SK-N-SH (cell line): ENCODE data around the gene BCL11B. TPM values are rescaled to one million over a fixed set of nuclear protein-coding genes. Genes with fewer than 3 reads are reported as not detected.

Source experiments
- CTCF ChIA-PET: fragments of 300-600, 350-600 bp; formaldehyde crosslinking; extraction: SDS; loops from one replicate; lab custom pipeline; 2021; lab: Yijun Ruan, JAX
- POLR2A ChIA-PET: fragments of 350-600 bp; sonication (Branson Sonifier 250); formaldehyde crosslinking; extraction: SDS; loops from one replicate; lab custom pipeline; 2020; ENCODE audit warnings: antibody characterized with exemption, inconsistent platforms; lab: Yijun Ruan, JAX
- DNase-seq: peaks from one replicate; pipeline ENCODE4 v3.0.0; 2012
- H2AFZ ChIP-seq: fragments of 200-600 bp; sonication (generic); 2 replicates; pipeline ENCODE4 v1.8.1; 2016; ENCODE audit warnings: antibody characterized with exemption, mild to moderate bottlenecking, low read depth
- H3F3A ChIP-seq: fragments of 200-600 bp; sonication (generic); replicated peaks from 2 replicates; pipeline ENCODE3; 2016; ENCODE audit warnings: antibody characterized with exemption, mild to moderate bottlenecking; ENCODE audit not compliant: insufficient read depth
- H3K27ac ChIP-seq, 2 experiments: fragments of 200-500 bp in 1 of 2; fragments of 200-600 bp in 1 of 2; sonication (Bioruptor generic) in 1 of 2; sonication (generic), shearing (Covaris generic) in 1 of 2; 2 replicates each; pipeline versions ENCODE4 v1.5.1 to v1.6.1; 2014 to 2016; ENCODE audit warnings: low read depth in 2 of 2, inconsistent platforms in 1 of 2, low read length in 1 of 2, mild to moderate bottlenecking in 1 of 2, mixed read lengths in 1 of 2
- H3K27me3 ChIP-seq: fragments of 200-600 bp; sonication (generic), shearing (Covaris generic); 2 replicates; pipeline ENCODE4 v1.6.1; 2016; ENCODE audit warnings: mixed run types; ENCODE audit not compliant: insufficient read depth
- H3K36me3 ChIP-seq, 2 experiments: fragments of 200-500 bp in 1 of 2; fragments of 200-600 bp in 1 of 2; sonication (Bioruptor generic) in 1 of 2; sonication (generic) in 1 of 2; replicated peaks in 1 of 2; 2 replicates each; pipeline versions ENCODE3 to v1.5.1; 2014 to 2016; ENCODE audit warnings: low read length in 1 of 2, mild to moderate bottlenecking in 1 of 2; ENCODE audit not compliant: insufficient read depth in 2 of 2, control insufficient read depth in 1 of 2
- H3K4me1 ChIP-seq, 2 experiments: fragments of 200-500 bp in 1 of 2; fragments of 200-600 bp in 1 of 2; sonication (Bioruptor generic) in 1 of 2; sonication (generic), shearing (Covaris generic) in 1 of 2; 2 replicates each; pipeline versions ENCODE4 v1.5.1 to v1.6.1; 2014 to 2016; ENCODE audit warnings: low read depth in 1 of 2, low read length in 1 of 2, mixed run types in 1 of 2; ENCODE audit not compliant: insufficient read depth in 2 of 2, control insufficient read depth in 1 of 2
- H3K4me2 ChIP-seq: fragments of 200-600 bp; sonication (generic), shearing (Covaris generic); 2 replicates; pipeline ENCODE4 v1.6.1; 2017; ENCODE audit warnings: mixed run types
- H3K4me3 ChIP-seq, 2 experiments: fragments of 200-500 bp in 1 of 2; fragments of 200-600 bp in 1 of 2; sonication (Bioruptor generic) in 1 of 2; sonication (generic), shearing (Covaris generic) in 1 of 2; 2 replicates each; pipeline versions ENCODE4 v1.5.1 to v1.8.1; 2014 to 2016; ENCODE audit warnings: low read depth in 2 of 2, inconsistent platforms in 1 of 2, low read length in 1 of 2, mild to moderate bottlenecking in 1 of 2, mixed read lengths in 1 of 2, moderate library complexity in 1 of 2
- H3K79me2 ChIP-seq: fragments of 200-600 bp; sonication (generic); 2 replicates; pipeline ENCODE4 v1.8.1; 2017; ENCODE audit warnings: mild to moderate bottlenecking; ENCODE audit not compliant: insufficient read depth
- H3K9ac ChIP-seq: fragments of 200-600 bp; sonication (generic); 2 replicates; pipeline ENCODE4 v1.6.1; 2017; ENCODE audit warnings: mixed run types
- H3K9me2 ChIP-seq: fragments of 200-600 bp; sonication (generic); 2 replicates; pipeline ENCODE4 v1.6.1; 2017; ENCODE audit warnings: mixed run types
- H3K9me3 ChIP-seq: fragments of 200-600 bp; sonication (generic); 2 replicates; pipeline ENCODE4 v1.6.1; 2017; ENCODE audit warnings: mixed run types, mild to moderate bottlenecking, moderate library complexity
- H4K20me1 ChIP-seq: fragments of 200-600 bp; sonication (generic); 2 replicates; pipeline ENCODE4 v1.6.1; 2017; ENCODE audit warnings: mild to moderate bottlenecking, mixed run types; ENCODE audit not compliant: insufficient read depth
- CHD2 ChIP-seq: fragments of 150-350 bp; IDR thresholded peaks from 2 replicates; pipeline ENCODE4 v1.6.1; 2018; ENCODE audit warnings: low read length; ENCODE audit not compliant: partially characterized antibody
- CTCF ChIP-seq: fragments of 200-600 bp; sonication (generic); IDR thresholded peaks from 2 replicates; pipeline ENCODE4 v1.6.1; 2017; ENCODE audit warnings: antibody characterized with exemption, mild to moderate bottlenecking, moderate library complexity
- ELF1 ChIP-seq: IDR thresholded peaks from 2 replicates; pipeline ENCODE4 v1.4.0; 2012
- FOSL2 ChIP-seq: IDR thresholded peaks from 2 replicates; pipeline ENCODE4 v1.4.0; 2012; ENCODE audit warnings: low read depth, mild to moderate bottlenecking, moderate library complexity, borderline replicate concordance
- FOXJ3 ChIP-seq: sonication (generic); formaldehyde crosslinking; IDR thresholded peaks from 2 replicates; pipeline ENCODE4 v1.5.1; 2020; ENCODE audit warnings: mild to moderate bottlenecking, missing genetic modification reagents
- FOXM1 ChIP-seq: IDR thresholded peaks from 2 replicates; pipeline ENCODE4 v1.4.0; 2012; ENCODE audit warnings: low read depth, mild to moderate bottlenecking
- GABPA ChIP-seq: IDR thresholded peaks from 2 replicates; pipeline ENCODE4 v1.4.0; 2012; ENCODE audit warnings: low read depth, mild to moderate bottlenecking
- GATA2 ChIP-seq: sonication (generic); formaldehyde crosslinking; IDR thresholded peaks from 2 replicates; pipeline ENCODE4 v1.5.0; 2020; ENCODE audit warnings: mild to moderate bottlenecking, missing genetic modification reagents
- JUND ChIP-seq: IDR thresholded peaks from 2 replicates; pipeline ENCODE4 v1.4.0; 2012
- NFIC ChIP-seq: IDR thresholded peaks from 2 replicates; pipeline ENCODE4 v1.4.0; 2012; ENCODE audit warnings: borderline replicate concordance
- RAD21 ChIP-seq: IDR thresholded peaks from 2 replicates; pipeline ENCODE4 v1.6.1; 2012; ENCODE audit warnings: mild to moderate bottlenecking, low read length
- RXRA ChIP-seq: IDR thresholded peaks from 2 replicates; pipeline ENCODE4 v1.4.0; 2012; ENCODE audit warnings: low read depth, mild to moderate bottlenecking, borderline replicate concordance
- SIN3A ChIP-seq: IDR thresholded peaks from 2 replicates; pipeline ENCODE4 v1.6.1; 2012; ENCODE audit warnings: low read depth, mild to moderate bottlenecking, low read length, moderate library complexity, borderline replicate concordance
- TCF12 ChIP-seq: IDR thresholded peaks from 2 replicates; pipeline ENCODE4 v1.4.0; 2012
- TEAD4 ChIP-seq: IDR thresholded peaks from 2 replicates; pipeline ENCODE4 v1.4.0; 2012; ENCODE audit warnings: mild to moderate bottlenecking, borderline replicate concordance; ENCODE audit not compliant: insufficient read depth
- WGBS: methylation state at CpG from one replicate; pipeline ENCODE4 v1.1.6; 2017; ENCODE audit warnings: low lambda C conversion rate; 5-methylcytosine and 5-hydroxymethylcytosine counted together
- polyA plus RNA-seq, 3 experiments: library from polyadenylated mRNA; depleted of rRNA; stranded (reverse); fragments of >200 nt; gene quantifications; 2 replicates each; pipeline ENCODE4 v1.2.3, GENCODE V29; 2012
- TF ChIP-seq, protein P1 (sequence below): IDR thresholded peaks from 2 replicates; pipeline ENCODE4 v1.4.0; 2012; ENCODE audit warnings: low read depth
- TF ChIP-seq, protein P2 (sequence below): fragments of 150-350 bp; IDR thresholded peaks from 2 replicates; pipeline ENCODE4 v1.6.1; 2017; ENCODE audit warnings: antibody characterized with exemption, low read length, low read depth, borderline replicate concordance

Gene BCL11B
- polyA plus RNA-seq, 1 of the 3 experiments (the other 2 are of a cell fraction), result not detected

GRCh38 chr14:99274346-99275221, 2.6 kb upstream of the BCL11B start:
- H3F3A ChIP-seq, result peaks cover 5% of the 10 kb centered on the region
- H3K27me3 ChIP-seq, result peaks cover 81% of the 10 kb centered on the region
- CTCF ChIA-PET, result interaction anchor here (1.0 to 1.2 kb wide), 2 partner anchors 8 to 119 kb away, joined by 4 to 5 read pairs; no protein-coding TSS in a partner anchor
- WGBS, result 2% methylated on average over 42 of the region's 69 CpGs
- H3K27ac ChIP-seq, result no peak overlapping the region
- H3K9me2 ChIP-seq, result no peaks in the 10 kb centered on the region
- H2AFZ ChIP-seq, result no peak overlapping the region
- no peaks in the 10 kb centered on the region for H3K36me3 ChIP-seq
- H3K79me2 ChIP-seq, result no peaks in the 10 kb centered on the region
- H4K20me1 ChIP-seq, result no peaks in the 10 kb centered on the region
- peak overlapping the region in 1 of 2 experiments; percentile 26; a peak in 1 of 4 replicates for H3K4me3 ChIP-seq
- no peak for TF ChIP-seq FOXJ3 (CRISPR knock-in tag)
- TF ChIP-seq RAD21, result peak; percentile 41
- peak; percentile 38; the same call in 1 of the 2 replicates for TF ChIP-seq CTCF
- no peaks in the 10 kb centered on the region; a peak in 1 of 4 replicates for H3K4me1 ChIP-seq
- POLR2A ChIA-PET, result no interaction called here
- H3K4me2 ChIP-seq, result peak overlapping the region; percentile 37; the same call in 1 of the 2 replicates
- no peak overlapping the region for H3K9ac ChIP-seq
- DNase-seq, result peak; percentile 65
- no peaks in the 10 kb centered on the region for H3K9me3 ChIP-seq

- 0 out of 4 replicates have a peak overlapping the region, but pooled peaks of 1 of the 2 experiments have one; percentile 26 for H3K4me3 ChIP-seq
- CTCF ChIA-PET, result no interaction called here
- H3K27ac ChIP-seq, result no peak overlapping the region
- POLR2A ChIA-PET, result no interaction called here
- no peak overlapping the region for H3K9ac ChIP-seq
- no peaks in the 10 kb centered on the region for H3K79me2 ChIP-seq
- no peak overlapping the region for H2AFZ ChIP-seq
- H3K4me2 ChIP-seq, result peak overlapping the region; percentile 37; the same call in 1 of the 2 replicates
- peaks cover 81% of the 10 kb centered on the region for H3K27me3 ChIP-seq
- WGBS, result 13% methylated on average over 33 of the region's 34 CpGs
- DNase-seq, result no peak
- peaks cover 5% of the 10 kb centered on the region for H3F3A ChIP-seq
- no peak for TF ChIP-seq CTCF
- TF ChIP-seq FOXM1, result no peak
- no peak for TF ChIP-seq GABPA
- TF ChIP-seq FOXJ3 (CRISPR knock-in tag), result no peak
- TF ChIP-seq, protein P1, sequence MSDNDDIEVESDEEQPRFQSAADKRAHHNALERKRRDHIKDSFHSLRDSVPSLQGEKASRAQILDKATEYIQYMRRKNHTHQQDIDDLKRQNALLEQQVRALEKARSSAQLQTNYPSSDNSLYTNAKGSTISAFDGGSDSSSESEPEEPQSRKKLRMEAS, result no peak
- no peak for TF ChIP-seq SIN3A
- TF ChIP-seq TEAD4, result no peak
- TF ChIP-seq, protein P2, sequence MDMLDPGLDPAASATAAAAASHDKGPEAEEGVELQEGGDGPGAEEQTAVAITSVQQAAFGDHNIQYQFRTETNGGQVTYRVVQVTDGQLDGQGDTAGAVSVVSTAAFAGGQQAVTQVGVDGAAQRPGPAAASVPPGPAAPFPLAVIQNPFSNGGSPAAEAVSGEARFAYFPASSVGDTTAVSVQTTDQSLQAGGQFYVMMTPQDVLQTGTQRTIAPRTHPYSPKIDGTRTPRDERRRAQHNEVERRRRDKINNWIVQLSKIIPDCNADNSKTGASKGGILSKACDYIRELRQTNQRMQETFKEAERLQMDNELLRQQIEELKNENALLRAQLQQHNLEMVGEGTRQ, result no peak
- no peak for TF ChIP-seq CHD2
- no peak for TF ChIP-seq FOSL2
- TF ChIP-seq RXRA, result no peak
- no peak for TF ChIP-seq TCF12
- no peak for TF ChIP-seq GATA2
- TF ChIP-seq JUND, result no peak
- TF ChIP-seq NFIC, result no peak
- no peak for TF ChIP-seq ELF1
- H3K9me3 ChIP-seq, result no peaks in the 10 kb centered on the region
- H3K4me1 ChIP-seq, result no peaks in the 10 kb centered on the region; a peak in 1 of 4 replicates
- H3K9me2 ChIP-seq, result no peaks in the 10 kb centered on the region
- no peaks in the 10 kb centered on the region for H4K20me1 ChIP-seq
- H3K36me3 ChIP-seq, result no peaks in the 10 kb centered on the region
Measured at GRCh38 chr14:99273766-99274345, 1.9 kb upstream of the BCL11B start.
